GM18858 (cell line): ENCODE measurements around the gene INAFM1.

Experiments
- ATAC-seq: cut with Tn5 transposase; IDR thresholded peaks from one replicate; pipeline ENCODE4 v1.9.1; 2021; ENCODE audit not compliant: unreplicated experiment

Gene INAFM1

DNA sequence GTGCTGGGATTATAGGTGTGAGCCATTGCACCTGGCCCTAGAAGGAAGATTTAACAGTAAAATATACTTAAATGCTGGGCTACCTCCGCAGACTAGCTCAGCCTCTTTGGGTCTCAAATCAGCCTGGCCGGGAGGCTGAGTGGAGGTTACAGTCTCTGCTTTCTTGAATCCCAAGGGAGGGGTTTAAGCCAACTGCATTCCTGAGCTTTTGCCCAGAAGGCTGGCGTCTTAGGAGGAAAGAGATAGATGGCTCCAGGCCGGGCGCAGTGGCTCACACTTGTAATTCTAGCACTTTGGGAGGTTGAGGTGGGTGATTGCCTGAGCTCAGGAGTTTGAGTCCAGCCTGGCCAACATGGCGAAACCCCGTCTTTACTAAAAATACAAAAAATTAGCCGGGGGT, 34.4 kb downstream of the INAFM1 start:
- no peak for ATAC-seq

- ATAC-seq: no peak
Measured at GRCh38 chr19:47309608-47310007, 34.9 kb downstream of the INAFM1 start, which contains the start of gene C5AR1. Gene C5AR1, plus strand, starts transcription at chr19:47309861. Its CDS starts 35 bp downstream, at chr19:47309896.

GRCh38 chr19:47310323-47310722, 35.6 kb downstream of the INAFM1 start:
- no peak for ATAC-seq

- no peak for ATAC-seq
Measured at GRCh38 chr19:47310819-47311218, 36.1 kb downstream of the INAFM1 start.

DNA sequence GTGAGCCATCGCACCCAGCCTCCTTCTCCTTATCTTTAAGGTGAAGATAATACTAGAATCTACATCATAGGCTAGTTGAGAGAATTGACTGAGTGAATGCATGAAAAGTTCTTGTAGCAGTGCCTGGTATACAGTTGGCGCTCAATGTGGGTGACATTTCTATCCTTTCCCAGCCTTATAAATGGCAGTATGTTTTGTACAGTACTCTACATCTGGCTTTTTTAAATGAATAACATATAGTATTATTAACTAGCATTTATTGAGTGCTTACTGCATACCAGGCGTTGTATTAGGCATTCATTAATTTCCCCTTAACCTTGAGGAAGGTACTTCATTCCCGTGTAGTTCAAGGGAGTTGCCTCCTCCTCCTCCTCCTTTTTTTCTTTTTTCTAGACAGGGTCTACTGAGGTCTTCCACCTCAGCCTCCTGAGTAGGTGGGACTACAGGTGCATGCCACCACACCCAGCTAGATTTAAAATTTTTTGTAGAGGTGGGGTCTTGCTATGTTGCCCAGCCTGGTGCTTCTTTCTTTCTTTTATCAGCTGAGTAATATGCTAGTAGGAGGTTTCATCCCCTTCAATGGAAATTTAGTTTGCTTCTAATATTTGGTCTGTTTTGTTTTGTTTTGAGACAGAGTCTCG, 37.8 kb downstream of the INAFM1 start:
- no peak for ATAC-seq

GRCh38 chr19:47313754-47314295, 39.1 kb downstream of the INAFM1 start:
- no peak for ATAC-seq

DNA sequence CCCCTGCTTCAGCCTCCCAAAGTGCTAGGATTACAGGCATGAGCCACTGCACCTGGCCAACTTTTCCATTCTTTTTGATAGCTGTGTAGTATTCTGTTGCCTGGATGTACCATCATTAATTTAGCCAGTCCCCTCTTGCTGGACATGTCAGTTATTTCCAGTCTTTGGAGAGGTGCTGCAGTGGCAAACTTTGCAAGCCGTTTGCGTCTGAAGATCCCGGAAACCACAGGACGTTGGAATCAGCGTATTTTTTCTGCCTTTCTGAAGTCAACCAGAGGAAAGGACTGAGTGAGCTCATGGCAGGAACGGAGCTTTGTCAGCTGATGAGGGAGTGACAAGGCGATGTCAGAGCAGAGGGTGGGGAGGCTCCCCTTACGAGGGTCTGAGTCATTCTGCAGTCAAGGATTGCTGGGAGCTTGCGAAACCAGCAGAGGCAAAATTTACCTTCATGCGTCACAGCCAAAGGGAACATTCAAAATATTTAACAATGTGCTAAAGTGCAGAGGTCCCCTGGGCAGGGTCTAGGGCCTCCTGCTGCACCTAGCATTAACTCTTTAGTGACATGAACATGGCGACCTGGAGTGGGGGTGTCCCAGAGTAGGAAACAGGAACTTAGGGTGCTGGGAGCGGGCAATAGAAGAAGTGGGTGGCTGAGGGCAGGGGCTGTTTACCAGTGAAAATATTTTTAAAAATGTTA, 40.6 kb downstream of the INAFM1 start:
- ATAC-seq: no peak

DNA sequence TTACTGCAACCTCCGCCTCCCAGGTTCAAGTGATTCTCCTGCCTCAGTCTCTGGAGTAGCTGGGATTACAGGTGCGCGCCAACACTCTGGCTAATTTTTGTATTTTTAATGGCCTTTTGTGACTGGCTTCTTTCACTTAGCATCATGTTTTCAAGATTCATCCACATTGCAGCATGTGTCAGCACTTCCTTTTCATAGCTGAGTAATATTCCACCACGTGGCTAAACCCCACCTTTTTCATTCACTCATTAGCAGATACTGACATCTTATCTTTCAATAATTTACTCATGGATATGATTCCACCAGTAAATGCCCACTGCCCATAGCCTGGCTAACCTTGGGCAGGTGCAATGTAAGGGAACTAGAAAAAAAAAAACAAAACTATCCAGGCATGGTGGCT, 41.8 kb downstream of the INAFM1 start:
- ATAC-seq: no peak

DNA sequence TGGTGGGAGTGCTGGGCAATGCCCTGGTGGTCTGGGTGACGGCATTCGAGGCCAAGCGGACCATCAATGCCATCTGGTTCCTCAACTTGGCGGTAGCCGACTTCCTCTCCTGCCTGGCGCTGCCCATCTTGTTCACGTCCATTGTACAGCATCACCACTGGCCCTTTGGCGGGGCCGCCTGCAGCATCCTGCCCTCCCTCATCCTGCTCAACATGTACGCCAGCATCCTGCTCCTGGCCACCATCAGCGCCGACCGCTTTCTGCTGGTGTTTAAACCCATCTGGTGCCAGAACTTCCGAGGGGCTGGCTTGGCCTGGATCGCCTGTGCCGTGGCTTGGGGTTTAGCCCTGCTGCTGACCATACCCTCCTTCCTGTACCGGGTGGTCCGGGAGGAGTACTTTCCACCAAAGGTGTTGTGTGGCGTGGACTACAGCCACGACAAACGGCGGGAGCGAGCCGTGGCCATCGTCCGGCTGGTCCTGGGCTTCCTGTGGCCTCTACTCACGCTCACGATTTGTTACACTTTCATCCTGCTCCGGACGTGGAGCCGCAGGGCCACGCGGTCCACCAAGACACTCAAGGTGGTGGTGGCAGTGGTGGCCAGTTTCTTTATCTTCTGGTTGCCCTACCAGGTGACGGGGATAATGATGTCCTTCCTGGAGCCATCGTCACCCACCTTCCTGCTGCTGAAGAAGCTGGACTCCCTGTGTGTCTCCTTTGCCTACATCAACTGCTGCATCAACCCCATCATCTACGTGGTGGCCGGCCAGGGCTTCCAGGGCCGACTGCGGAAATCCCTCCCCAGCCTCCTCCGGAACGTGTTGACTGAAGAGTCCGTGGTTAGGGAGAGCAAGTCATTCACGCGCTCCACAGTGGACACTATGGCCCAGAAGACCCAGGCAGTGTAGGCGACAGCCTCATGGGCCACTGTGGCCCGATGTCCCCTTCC, 45.5 kb downstream of the INAFM1 start:
- ATAC-seq: no peak

DNA sequence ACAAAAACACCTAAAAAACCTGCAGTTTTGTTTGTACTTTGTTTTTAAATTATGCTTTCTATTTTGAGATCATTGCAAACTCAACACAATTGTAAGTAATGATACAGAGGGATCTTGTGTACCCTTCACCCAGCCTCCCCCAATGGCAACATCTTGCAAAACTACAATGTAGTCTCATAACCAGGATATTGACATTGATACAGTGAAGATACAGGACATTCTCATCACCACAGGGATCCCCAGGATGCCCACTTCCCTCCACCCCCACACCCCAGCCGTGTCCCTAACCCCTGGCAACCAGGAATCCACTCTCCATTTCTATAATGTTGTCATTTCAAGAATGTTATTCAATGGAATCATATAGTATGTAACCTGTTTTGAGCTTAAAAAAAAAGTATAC, 46.9 kb downstream of the INAFM1 start:
- ATAC-seq: no peak

- ATAC-seq: no peak
Measured at GRCh38 chr19:47322058-47322457, 47.4 kb downstream of the INAFM1 start.

DNA sequence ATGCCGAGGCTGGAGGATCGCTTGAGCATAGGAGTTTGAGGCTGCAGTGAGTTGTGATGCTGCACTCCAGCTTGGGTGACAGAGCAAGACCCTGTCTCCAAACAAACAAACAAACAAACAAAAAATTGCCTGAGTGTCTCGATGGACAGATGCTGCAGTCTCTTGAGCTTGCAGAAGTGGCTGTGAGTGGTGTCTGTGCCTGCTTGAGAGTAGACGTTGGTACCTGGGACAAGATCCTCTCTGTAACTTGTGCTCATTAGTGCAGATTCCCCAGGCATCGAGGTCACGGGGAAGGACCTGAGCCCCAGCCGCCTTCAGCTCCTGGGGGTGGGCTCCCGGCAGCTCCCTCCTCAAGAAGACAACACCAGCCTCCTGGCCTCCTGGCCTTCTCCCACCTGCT, 48.7 kb downstream of the INAFM1 start:
- no peak for ATAC-seq

- ATAC-seq: no peak
Measured at GRCh38 chr19:47323872-47324271, 49.2 kb downstream of the INAFM1 start.

DNA sequence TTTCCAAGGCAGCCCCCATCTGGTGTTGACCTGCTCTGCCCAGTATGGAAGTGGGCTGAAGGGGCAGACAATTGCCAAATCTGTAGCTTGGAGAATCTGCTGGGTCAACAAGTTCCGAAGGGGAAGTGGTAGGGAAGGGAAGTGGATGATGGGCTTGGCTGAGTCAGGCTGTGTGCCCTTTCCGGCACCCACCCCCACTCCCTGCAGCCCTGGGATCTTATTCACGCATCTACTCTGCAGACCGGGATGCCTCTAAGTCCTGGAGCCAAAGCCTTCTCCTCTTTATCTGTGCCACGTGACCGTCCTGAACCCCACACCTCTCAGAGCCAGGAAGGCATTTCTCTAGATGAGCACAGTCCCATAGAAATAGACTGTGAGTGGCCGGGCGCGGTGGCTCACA, 49.8 kb downstream of the INAFM1 start:
- ATAC-seq: no peak
